ENCODE measurements around the gene RNPS1.

RNPS1 gene

DNA sequence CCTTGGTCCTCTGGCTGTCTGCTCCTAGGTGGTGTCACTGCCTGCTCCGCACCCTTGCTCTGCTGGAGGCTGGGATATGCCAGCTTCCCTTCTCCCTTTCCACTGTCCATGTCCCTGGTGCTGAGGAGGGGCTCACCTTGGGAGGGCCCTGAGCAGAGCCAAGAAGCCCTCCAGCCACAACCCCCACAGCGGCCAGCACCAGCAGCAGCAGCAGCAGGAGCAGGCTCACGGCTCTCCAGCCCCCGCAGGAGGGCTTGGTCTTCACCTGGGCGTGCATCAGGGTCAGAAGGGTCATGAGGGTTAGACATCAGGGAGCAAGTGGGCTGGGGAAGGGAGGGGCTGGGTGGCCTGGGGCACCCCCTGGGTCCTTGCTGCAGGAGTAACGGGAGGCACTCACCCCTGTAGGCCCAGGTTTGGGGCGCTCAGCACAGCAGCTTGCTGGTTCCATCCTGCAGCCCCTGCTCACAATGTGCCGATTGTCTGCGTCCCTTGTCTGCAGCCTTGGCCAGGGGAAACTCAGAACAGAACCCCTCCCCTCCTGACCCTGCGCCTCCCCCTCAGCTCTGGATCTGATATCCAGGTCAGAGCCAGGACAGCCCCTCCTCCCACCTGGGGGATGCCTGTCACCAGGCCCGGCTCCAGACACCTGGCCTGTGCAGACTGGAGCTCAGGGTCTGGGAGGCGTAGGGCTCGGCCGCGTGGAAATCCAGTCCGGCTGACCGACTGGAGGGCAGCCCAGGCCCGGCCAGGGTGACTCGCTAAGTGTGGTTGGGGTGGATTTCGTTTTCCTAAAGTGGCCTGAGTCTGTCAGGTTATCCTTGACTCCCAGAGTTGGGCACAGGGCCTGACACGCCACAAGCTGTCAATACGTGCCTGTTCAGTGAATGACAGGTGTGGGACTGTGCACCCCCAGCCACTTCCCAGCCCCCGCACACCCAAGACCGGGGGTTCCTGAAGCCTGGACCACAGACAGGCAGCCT is 57.2 kb downstream of the RNPS1 start, which contains the start of gene BRICD5:
BRICD5 (minus strand) TSS at position 478 of the 980 bp plus-strand sequence; CDS start at position 448, 30 bp downstream.
- no peak for DNase-seq

DNA sequence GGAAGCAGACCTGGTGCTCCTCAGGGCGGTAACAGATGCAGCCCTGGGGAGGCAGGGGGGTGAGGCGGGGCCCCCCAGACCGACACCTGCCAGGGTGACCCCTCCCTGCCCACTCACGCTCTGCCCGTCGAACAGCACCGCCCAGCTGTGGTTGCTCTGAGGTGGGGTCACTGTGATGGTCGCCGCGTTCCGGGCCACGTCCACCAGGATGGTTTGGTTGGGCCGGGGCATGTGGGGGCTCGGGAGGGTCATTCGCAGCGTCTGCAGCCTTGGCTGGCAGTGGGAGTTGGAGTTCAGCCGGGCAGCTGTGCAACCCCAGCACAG is 58.0 kb downstream of the RNPS1 start:
- DNase-seq, result no peak

DNA sequence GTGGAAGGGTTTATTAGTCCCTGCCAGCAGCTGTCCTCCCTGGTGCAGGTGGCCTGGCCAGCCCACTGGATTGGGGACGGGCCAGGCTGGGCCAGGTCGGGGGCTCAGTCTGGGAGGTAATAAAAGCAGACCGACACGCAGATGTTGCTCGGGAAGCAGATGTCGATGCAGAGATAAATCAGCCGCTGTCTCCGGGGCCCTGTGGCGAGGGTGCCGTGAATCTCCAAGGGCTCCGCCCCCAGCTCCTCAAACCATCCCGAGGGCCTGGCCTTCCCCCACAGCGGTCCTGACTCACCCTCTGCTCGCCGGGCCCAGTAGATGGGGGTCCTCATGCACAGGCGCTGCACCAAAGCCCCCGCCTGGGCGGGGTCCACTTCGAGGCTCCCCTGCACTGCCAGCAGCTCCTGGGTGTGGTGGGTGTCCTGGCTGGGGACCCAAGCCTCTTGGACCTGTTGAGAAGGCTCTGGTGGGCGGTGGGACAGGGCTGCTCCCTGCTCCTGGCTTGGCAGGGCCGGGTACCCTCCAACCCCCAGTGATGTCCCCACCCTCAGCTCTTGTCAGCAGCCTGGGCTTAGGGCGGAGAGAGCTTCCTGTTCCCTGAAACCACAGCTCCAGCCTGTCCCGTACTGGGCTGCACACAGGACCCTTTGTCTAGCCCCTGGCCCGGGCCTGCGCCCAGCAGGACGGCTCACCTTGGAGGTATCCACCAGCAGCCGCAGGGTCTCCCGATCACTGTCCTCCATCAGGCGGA is 58.5 kb downstream of the RNPS1 start:
- no peak for DNase-seq

DNA sequence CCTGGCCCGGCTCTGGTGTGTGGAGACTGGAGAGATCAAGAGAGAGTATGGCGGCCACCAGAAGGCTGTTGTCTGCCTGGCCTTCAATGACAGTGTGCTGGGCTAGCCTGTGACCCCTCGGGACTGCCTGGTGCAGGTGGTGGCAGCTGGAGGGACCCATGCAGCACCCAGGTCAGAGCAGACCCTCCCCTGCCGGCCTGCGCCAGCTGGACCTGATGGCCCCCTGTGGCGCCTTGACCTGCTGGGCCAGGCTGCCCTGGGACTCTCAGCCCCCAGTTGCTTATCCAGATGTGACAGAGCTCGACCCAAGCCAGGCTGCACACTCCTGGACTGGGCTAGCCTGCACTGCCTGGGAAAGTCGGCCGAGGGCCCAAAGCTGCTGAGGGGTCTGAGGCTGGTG is 59.2 kb downstream of the RNPS1 start:
- no peak for DNase-seq

DNA sequence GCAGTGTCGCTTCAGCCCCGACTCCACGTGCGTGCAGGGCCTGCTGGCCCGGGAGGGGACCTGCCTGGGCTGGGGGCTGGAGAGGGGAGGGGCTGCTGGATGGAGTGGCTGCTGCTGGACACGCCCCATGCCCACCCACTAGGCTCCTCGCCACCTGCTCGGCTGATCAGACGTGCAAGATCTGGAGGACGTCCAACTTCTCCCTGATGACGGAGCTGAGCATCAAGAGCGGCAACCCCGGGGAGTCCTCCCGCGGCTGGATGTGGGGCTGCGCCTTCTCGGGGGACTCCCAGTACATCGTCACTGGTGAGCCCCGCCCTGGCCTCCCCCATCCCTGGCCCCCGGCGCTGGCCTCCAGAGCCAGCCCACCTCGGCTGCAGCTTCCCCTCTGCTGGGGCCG is 59.6 kb downstream of the RNPS1 start:
- no peak for DNase-seq

DNA sequence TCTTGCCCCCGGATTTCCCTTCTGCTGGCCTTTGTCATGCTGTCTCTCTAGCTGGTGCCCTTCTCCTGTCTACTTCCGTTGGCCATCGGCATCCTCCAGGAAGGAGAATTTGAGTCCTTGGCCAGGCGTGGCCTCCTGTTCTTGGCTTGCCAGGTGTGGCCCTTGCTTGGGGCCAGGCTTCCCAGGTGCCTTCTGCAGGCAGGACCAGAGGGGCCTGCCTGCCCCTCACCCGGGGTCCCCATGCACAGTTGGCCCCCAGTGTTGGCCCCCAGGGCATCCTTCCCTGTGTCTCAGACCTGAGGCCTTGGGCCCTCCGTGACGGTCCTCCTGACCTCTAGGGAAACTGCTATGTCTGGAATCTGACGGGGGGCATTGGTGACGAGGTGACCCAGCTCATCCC is 60.1 kb downstream of the RNPS1 start:
- DNase-seq, result no peak

DNA sequence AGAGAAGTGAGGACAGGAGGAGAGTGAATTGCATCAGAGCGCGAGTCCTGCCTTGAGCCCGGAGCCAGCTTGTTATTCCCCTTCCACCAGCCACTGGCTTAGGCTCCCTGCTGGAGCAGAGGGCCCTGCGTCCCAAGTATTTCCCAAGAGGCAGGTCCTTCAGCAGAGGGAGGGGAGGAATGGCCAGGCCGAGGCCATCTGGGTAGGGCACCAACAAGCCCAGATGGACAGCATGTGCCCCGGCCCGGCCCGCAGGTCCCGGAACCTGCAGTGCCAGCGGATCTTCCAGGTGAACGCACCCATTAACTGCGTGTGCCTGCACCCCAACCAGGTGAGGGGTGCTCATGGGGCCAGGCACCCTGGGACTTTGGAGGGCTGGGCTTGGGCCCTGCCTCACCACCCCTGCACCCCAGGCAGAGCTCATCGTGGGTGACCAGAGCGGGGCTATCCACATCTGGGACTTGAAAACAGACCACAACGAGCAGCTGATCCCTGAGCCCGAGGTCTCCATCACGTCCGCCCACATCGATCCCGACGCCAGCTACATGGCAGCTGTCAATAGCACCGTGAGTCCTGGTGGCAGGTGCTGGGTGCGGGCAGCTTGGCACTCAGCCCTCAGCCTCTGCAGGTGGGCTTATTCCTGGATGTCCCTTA is 61.0 kb downstream of the RNPS1 start:
- DNase-seq, result no peak

DNA sequence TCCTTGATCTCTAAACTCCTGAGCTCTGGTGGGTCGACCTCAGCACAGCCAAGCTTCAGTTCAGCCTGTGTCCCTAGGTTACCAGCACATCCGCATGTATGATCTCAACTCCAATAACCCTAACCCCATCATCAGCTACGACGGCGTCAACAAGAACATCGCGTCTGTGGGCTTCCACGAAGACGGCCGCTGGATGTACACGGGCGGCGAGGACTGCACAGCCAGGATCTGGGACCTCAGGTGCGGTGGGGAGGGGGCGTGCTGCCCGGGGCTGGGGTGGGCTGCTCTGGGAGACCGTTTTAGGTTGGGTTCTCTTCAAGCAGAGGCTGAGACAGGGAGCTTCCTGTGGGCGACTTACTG is 61.5 kb downstream of the RNPS1 start:
- DNase-seq, result no peak

DNA sequence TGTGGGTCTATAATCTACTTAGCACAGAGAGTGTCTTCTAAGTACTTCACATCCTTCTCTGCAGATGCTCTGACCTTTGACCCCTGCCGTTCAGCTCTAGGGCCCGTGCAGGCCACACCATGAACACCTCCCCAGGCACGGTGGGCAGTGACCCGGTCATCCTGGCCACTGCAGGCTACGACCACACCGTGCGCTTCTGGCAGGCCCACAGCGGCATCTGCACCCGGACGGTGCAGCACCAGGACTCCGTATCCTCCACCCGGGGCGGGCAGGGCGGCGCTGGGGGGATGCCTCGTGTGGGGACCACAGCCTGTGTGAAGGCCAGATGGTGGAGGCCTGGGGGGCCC is 62.0 kb downstream of the RNPS1 start:
- DNase-seq, result no peak

DNA sequence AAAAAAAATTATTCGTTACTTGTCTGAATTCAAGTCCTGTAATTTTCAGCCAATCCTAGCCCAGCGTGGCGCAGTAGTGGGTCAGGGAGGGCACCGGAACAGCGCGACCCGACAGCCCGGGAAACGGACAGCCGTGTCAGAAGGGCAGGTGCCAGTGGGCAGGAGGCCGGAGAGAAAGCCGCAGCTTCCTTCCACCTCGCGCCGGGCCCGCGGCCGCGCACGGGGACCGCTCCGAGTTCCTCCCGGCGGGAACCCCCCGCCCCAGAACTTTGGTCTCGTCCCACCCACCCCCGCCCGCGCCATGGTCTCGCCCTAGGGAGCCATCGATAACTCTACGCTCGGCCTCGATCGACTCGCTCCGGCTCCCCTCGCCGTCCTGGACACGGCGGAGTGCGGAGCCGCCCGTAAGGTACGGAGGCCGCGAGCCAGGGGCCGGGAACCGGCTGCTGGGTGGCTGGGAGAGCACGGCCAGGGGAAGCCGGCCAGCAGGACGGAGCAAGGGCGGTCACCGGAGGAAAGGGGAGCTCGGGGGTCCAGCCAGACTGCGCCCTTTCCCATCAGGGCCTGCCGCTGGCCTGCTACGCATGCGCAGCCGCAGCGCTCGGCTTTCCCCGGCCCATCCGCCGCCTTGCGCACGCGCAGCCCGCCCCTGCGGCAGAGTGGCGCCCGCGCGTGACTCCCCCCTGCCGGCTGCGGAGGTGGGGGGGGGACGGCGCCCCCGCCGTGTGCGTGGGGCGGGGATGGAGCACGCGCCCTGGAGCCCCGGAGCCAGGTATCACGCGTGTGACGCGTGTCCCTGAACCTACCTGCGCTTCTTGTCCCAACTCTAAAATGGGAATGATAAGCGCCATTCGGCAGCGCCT is 62.6 kb downstream of the RNPS1 start, which contains the start of gene MLST8:
MLST8 (plus strand) TSS at position 351 of the 863 bp plus-strand sequence. CDS start 632 bp downstream, outside the sequence.
- peak; percentile 45 for DNase-seq

DNA sequence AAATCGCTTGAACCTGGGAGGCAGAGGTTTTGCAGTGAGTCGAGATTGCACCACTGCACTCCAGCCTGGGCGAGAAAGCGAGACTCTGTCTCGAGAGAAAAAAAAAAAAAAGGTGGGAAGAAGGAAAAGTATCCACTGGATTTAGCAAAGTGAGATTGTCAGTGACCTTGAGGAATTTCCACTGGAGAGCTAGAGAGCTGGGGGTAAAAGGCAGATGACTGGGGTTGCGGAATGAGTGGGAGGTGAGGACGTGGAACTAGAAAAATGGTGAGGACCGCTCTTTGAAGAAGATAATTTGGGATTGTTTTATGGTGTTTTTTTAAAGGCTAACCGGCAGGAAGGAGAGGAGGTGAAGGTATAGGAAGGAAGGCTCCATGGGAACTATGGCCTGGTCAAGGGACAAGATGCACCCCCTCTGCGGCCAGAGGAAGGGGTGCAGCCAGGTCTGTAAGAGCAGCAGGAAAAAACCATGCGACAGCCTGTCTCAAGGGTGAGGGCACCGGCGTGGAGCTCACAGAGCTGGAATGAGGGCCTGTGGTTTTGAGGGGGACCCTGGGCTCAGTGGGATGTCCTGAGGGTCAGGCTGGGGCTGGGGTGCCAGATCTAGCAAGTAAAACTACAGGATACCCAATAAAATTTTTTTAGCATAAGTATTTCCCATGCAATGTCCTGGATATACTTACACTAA is 63.4 kb downstream of the RNPS1 start:
- DNase-seq, result no peak

All from NCI-H526 treated with DMSO at 0.1 percent for 48 hours (cell line).